ENCODE results near the gene CCT4. TPM values are rescaled to one million over a fixed set of nuclear protein-coding genes. Genes with fewer than 3 reads are reported as not detected.
"Not testable (repeated sequence)": the region's sequence is repeated elsewhere in the genome, so short reads cannot be mapped to it uniquely, and the experiment has no call there.

Gene CCT4
- total RNA-seq, 1 experiment from 2014 or later = 239 TPM

DNA sequence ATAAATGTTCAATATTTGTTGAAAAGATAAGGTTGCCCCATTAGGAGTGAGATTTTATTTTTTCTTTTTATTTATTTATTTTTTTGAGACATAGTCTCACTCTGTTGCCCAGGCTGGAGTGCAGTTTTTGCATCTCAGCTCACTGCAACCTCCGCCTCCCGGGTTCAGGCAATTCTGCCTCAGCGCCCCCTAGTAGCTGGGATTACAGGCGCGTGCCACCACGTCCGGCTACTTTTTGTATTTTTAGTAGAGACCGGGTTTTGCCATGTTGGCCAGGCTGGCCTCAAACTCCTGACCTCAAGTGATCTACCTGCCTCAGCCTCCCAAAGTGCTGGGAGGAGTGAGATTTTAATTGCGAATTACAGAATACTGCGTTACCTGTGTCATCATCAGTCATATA, 37.2 kb downstream of the CCT4 start:
- TF ChIP-seq, protein P1, sequence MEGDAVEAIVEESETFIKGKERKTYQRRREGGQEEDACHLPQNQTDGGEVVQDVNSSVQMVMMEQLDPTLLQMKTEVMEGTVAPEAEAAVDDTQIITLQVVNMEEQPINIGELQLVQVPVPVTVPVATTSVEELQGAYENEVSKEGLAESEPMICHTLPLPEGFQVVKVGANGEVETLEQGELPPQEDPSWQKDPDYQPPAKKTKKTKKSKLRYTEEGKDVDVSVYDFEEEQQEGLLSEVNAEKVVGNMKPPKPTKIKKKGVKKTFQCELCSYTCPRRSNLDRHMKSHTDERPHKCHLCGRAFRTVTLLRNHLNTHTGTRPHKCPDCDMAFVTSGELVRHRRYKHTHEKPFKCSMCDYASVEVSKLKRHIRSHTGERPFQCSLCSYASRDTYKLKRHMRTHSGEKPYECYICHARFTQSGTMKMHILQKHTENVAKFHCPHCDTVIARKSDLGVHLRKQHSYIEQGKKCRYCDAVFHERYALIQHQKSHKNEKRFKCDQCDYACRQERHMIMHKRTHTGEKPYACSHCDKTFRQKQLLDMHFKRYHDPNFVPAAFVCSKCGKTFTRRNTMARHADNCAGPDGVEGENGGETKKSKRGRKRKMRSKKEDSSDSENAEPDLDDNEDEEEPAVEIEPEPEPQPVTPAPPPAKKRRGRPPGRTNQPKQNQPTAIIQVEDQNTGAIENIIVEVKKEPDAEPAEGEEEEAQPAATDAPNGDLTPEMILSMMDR (IDR thresholded peaks at IDR 0.05) = peak; percentile 49; the same call in 1 of the 2 replicates
- DNase-seq (ENCODE audit: low read depth, low spot score); in situ Hi-C loops (cut with HindIII; ENCODE audit: low pct_unique_long_range_greater_than_20kb, low sequenced_read_pairs); H3K9me3 ChIP-seq (ENCODE audit: control insufficient read depth, insufficient read depth, low read depth, low read length); POLR2A ChIA-PET; intact Hi-C loops (cut with micrococcal nuclease; ENCODE audit: unreplicated experiment); ATAC-seq; BruUV-seq (replicated peaks); H3K4me3 ChIP-seq (ENCODE audit: low read depth in 2 of 2, low read length in 2 of 2); H3K27ac ChIP-seq (ENCODE audit: low read length); H3K36me3 ChIP-seq (ENCODE audit: control insufficient read depth, insufficient read depth, low read length); H3K27me3 ChIP-seq (ENCODE audit: control insufficient read depth, insufficient read depth, low read length); H3K4me1 ChIP-seq (ENCODE audit: control insufficient read depth, insufficient read depth, low read length): not testable (repeated sequence)
- CTCF ChIA-PET = interaction anchor here (0.7 kb wide), 2 partner anchors 37 to 58 kb away, joined by 3 read pairs; no protein-coding TSS in a partner anchor

DNA sequence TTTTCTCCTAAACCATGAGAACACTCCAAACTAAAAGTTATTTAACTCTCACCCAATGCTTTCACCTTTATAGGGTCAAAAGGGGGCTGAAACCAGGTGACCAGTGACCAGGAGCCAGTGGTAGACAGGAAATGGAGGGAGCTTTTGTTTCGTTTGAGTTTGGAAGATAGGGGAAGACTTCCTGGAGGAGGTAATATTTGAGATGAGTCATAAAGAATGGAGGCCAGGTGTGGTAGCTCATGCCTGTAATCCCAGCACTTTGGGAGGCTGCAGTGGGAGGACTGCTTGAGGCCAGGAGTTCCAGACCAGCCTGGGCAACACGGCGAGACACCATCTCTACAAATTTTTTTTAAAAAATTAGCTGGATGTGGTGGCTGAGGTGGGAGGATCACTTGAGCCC, 43.1 kb downstream of the CCT4 start:
- ATAC-seq (no peak), DNase-seq (ENCODE audit: low read depth, low spot score) (no peak)
- TF ChIP-seq, protein P1 (IDR thresholded peaks at IDR 0.05) = no peak
- no peak for TF ChIP-seq SIN3A (IDR thresholded peaks at IDR 0.05; ENCODE audit: borderline replicate concordance, insufficient read depth, low read depth, low read length)
- TF ChIP-seq, protein P2, sequence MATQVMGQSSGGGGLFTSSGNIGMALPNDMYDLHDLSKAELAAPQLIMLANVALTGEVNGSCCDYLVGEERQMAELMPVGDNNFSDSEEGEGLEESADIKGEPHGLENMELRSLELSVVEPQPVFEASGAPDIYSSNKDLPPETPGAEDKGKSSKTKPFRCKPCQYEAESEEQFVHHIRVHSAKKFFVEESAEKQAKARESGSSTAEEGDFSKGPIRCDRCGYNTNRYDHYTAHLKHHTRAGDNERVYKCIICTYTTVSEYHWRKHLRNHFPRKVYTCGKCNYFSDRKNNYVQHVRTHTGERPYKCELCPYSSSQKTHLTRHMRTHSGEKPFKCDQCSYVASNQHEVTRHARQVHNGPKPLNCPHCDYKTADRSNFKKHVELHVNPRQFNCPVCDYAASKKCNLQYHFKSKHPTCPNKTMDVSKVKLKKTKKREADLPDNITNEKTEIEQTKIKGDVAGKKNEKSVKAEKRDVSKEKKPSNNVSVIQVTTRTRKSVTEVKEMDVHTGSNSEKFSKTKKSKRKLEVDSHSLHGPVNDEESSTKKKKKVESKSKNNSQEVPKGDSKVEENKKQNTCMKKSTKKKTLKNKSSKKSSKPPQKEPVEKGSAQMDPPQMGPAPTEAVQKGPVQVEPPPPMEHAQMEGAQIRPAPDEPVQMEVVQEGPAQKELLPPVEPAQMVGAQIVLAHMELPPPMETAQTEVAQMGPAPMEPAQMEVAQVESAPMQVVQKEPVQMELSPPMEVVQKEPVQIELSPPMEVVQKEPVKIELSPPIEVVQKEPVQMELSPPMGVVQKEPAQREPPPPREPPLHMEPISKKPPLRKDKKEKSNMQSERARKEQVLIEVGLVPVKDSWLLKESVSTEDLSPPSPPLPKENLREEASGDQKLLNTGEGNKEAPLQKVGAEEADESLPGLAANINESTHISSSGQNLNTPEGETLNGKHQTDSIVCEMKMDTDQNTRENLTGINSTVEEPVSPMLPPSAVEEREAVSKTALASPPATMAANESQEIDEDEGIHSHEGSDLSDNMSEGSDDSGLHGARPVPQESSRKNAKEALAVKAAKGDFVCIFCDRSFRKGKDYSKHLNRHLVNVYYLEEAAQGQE (IDR thresholded peaks at IDR 0.05; ENCODE audit: insufficient read depth in 1 of 2, low read depth in 2 of 2, low read length in 1 of 2) = no peak
- Histone ChIP-seq H3K4me1 (ENCODE audit: control insufficient read depth, insufficient read depth, low read length) (no peaks in the 10 kb centered on the region), H3K9me3 (ENCODE audit: control insufficient read depth, insufficient read depth, low read depth, low read length) (no peaks in the 10 kb centered on the region), H3K27ac (ENCODE audit: low read length) (no peak overlapping the region), H3K27me3 (ENCODE audit: control insufficient read depth, insufficient read depth, low read length) (no peaks in the 10 kb centered on the region), H3K36me3 (ENCODE audit: control insufficient read depth, insufficient read depth, low read length) (no peaks in the 10 kb centered on the region), H3K4me3 (ENCODE audit: low read depth in 2 of 2, low read length in 2 of 2) (no peak overlapping the region)
- ChIA-PET CTCF (no interaction called here), POLR2A (interaction anchor here (0.8 kb wide), 1 partner anchor 9 kb away, joined by 5 read pairs; no protein-coding TSS in a partner anchor)
- in situ Hi-C loops (cut with HindIII; ENCODE audit: low pct_unique_long_range_greater_than_20kb, low sequenced_read_pairs) (no loop called here), intact Hi-C loops (cut with micrococcal nuclease; ENCODE audit: unreplicated experiment) (no loop called here)
- no TSS peak for BruUV-seq (replicated peaks)

DNA sequence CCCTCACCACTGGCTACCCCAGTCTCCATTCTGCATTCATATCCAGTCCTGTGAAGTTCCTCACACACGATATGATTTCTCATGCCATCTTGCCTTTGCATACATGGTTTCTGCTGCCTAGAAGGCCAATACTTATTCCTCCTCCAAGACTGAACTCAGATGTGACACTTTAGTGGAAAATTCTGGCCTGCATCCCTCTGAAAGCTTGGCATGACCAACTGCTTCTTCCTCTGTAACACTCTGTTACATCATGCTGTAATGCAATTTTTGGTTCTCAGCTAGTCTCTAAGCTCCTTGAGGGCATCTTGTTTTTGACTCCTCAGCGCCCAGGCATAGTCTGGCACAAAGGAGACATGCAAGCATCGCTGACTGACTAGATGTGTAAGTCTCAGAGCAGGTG, 47.2 kb downstream of the CCT4 start:
- intact Hi-C loops (cut with micrococcal nuclease; ENCODE audit: unreplicated experiment) = no loop called here
- ChIA-PET CTCF (no interaction called here), POLR2A (no interaction called here)
- in situ Hi-C loops (cut with HindIII; ENCODE audit: low pct_unique_long_range_greater_than_20kb, low sequenced_read_pairs) = no loop called here
- H3K36me3 ChIP-seq (ENCODE audit: control insufficient read depth, insufficient read depth, low read length) = no peaks in the 10 kb centered on the region
- H3K4me3 ChIP-seq (ENCODE audit: low read depth in 2 of 2, low read length in 2 of 2) = no peak overlapping the region
- H3K27me3 ChIP-seq (ENCODE audit: control insufficient read depth, insufficient read depth, low read length) = no peaks in the 10 kb centered on the region
- no peak for ATAC-seq
- BruUV-seq (replicated peaks) = no TSS peak
- no peaks in the 10 kb centered on the region for H3K9me3 ChIP-seq (ENCODE audit: control insufficient read depth, insufficient read depth, low read depth, low read length)
- H3K27ac ChIP-seq (ENCODE audit: low read length) = no peak overlapping the region
- TF ChIP-seq POLR2AphosphoS5 (IDR thresholded peaks at IDR 0.05; ENCODE audit: low read depth, low read length) = no peak
- TF ChIP-seq, protein P1 (IDR thresholded peaks at IDR 0.05) = no peak
- no peak for TF ChIP-seq TCF7L2 (IDR thresholded peaks at IDR 0.05; ENCODE audit: low read depth, low read length)
- no peak for DNase-seq (ENCODE audit: low read depth, low spot score)
- no peaks in the 10 kb centered on the region for H3K4me1 ChIP-seq (ENCODE audit: control insufficient read depth, insufficient read depth, low read length)

Data from Panc1 (cell line).